ENCODE results near the gene MTHFD2L.

GRCh38 chr4:74109870-74110605 is 47.9 kb upstream of the MTHFD2L start:
- TF ChIP-seq POLR2A (IDR thresholded peaks at IDR 0.05) (no peak), CTCF (IDR thresholded peaks at IDR 0.05) (no peak)
